Astrocyte (in vitro differentiated cells and primary cell): ENCODE data around the gene PLAGL2. TPM values are rescaled to one million over a fixed set of nuclear protein-coding genes. Genes with fewer than 3 reads are reported as not detected.

Experiments
- DNase-seq: peaks from one replicate; pipeline ENCODE4 v3.0.0-alpha.2; 2010; ENCODE audit warnings: low read depth
- FAIRE-seq: peaks from 2 replicates; lab custom pipeline; 2011; peaks lifted over from hg19 to GRCh38; lab: Jason Lieb, UNC
- H2AFZ ChIP-seq: 2 replicates; pipeline ENCODE4 v1.6.0; 2012; ENCODE audit warnings: low read depth, low read length, inconsistent platforms
- H3K27ac ChIP-seq: 2 replicates; pipeline ENCODE4 v1.5.1; 2011; ENCODE audit warnings: low read depth, low read length, inconsistent platforms
- H3K27me3 ChIP-seq: 2 replicates; pipeline ENCODE4 v1.6.0; 2011; ENCODE audit warnings: low read length, inconsistent platforms; ENCODE audit not compliant: insufficient read depth
- H3K36me3 ChIP-seq: 2 replicates; pipeline ENCODE4 v1.5.1; 2011; ENCODE audit warnings: low read length, inconsistent platforms; ENCODE audit not compliant: insufficient read depth
- H3K4me1 ChIP-seq: 2 replicates; pipeline ENCODE4 v1.5.1; 2011; ENCODE audit warnings: low read length, inconsistent platforms; ENCODE audit not compliant: insufficient read depth
- H3K4me2 ChIP-seq: 2 replicates; pipeline ENCODE4 v1.6.0; 2012; ENCODE audit warnings: low read length, inconsistent platforms
- H3K4me3 ChIP-seq: 2 replicates; pipeline ENCODE4 v1.5.1; 2011; ENCODE audit warnings: low read depth, mild to moderate bottlenecking, low read length, inconsistent platforms; ENCODE audit not compliant: insufficient read depth
- H3K79me2 ChIP-seq: 2 replicates; pipeline ENCODE4 v1.6.0; 2012; ENCODE audit warnings: mild to moderate bottlenecking, low read length, inconsistent platforms; ENCODE audit not compliant: insufficient read depth
- H3K9ac ChIP-seq: 2 replicates; pipeline ENCODE4 v1.6.0; 2012; ENCODE audit warnings: mild to moderate bottlenecking, low read length, inconsistent platforms
- H3K9me3 ChIP-seq: 2 replicates; pipeline ENCODE4 v1.5.1; 2012; ENCODE audit warnings: low read depth, mild to moderate bottlenecking, low read length, inconsistent platforms; ENCODE audit not compliant: insufficient read depth
- H4K20me1 ChIP-seq: 2 replicates; pipeline ENCODE4 v1.6.0; 2012; ENCODE audit warnings: low read length, inconsistent platforms; ENCODE audit not compliant: insufficient read depth
- H3K27ac Mint-ChIP-seq: one replicate; pipeline ENCODE4 v1.8.0; 2021; ENCODE audit warnings: mild to moderate bottlenecking, mixed read lengths; ENCODE audit not compliant: unreplicated experiment
- H3K27me3 Mint-ChIP-seq: one replicate; pipeline ENCODE4 v1.8.0; 2021; ENCODE audit warnings: low read depth, mixed read lengths; ENCODE audit not compliant: unreplicated experiment
- H3K36me3 Mint-ChIP-seq: one replicate; pipeline ENCODE4 v1.8.0; 2021; ENCODE audit warnings: low read depth, mixed read lengths; ENCODE audit not compliant: unreplicated experiment
- H3K4me1 Mint-ChIP-seq: one replicate; pipeline ENCODE4 v1.8.0; 2021; ENCODE audit warnings: low read depth, mixed read lengths; ENCODE audit not compliant: unreplicated experiment
- H3K4me3 Mint-ChIP-seq: one replicate; pipeline ENCODE4 v1.8.0; 2021; ENCODE audit warnings: mild to moderate bottlenecking, moderate library complexity, mixed read lengths; ENCODE audit not compliant: unreplicated experiment
- H3K9me3 Mint-ChIP-seq: one replicate; pipeline ENCODE4 v1.8.0; 2021; ENCODE audit warnings: mild to moderate bottlenecking, mixed read lengths; ENCODE audit not compliant: unreplicated experiment
- EZH2 ChIP-seq: IDR thresholded peaks from 2 replicates; pipeline ENCODE4 v1.6.1; 2012; ENCODE audit warnings: mild to moderate bottlenecking, low read length, inconsistent platforms; ENCODE audit not compliant: insufficient read depth
- total RNA-seq: library from RNA; stranded (reverse); gene quantifications from 2 replicates; pipeline ENCODE4 v1.2.1, GENCODE V29; 2021
- TF ChIP-seq, protein P1 (sequence below): IDR thresholded peaks from 2 replicates; pipeline ENCODE4 v1.5.1; 2011; ENCODE audit warnings: low read depth, mild to moderate bottlenecking, inconsistent platforms, low read length, moderate library complexity; ENCODE audit not compliant: insufficient read depth

PLAGL2 gene
- total RNA-seq, 1 donor from 2014 or later, result 15.3 TPM

DNA sequence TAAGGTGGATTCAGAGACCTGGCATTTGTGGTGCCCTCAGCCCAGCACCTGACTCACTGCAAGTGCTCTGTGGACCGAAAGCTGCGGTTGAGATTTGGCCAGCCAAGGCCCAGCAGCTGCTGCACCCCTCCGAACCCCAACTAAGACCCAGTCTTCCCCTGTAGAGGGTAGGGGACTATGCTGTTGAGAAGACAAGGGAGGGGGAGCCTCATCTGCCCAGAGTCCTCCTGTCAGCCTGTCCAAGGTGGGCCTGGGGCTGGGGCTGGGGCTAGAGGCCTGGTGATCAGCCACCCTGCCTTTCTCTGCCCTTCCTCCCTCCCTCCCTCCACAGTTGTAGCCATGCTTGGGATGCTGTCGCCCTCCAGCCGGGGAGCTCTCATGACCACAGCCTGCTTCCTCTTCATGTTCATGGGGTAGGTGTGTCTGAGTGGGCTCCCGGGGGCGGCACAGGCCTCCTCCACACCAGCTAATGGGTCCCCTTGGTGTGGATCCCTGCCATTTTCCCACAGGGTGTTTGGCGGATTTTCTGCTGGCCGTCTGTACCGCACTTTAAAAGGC, 57.2 kb downstream of the PLAGL2 start:
- Histone ChIP-seq H3K27me3 (no peaks in the 10 kb centered on the region), H3K27ac (no peak overlapping the region), H3K4me3 (no peak overlapping the region), H4K20me1 (peaks cover 8% of the 10 kb centered on the region), H3K9me3 (no peaks in the 10 kb centered on the region), H2AFZ (no peak overlapping the region), H3K9ac (no peak overlapping the region), H3K79me2 (no peaks in the 10 kb centered on the region), H3K4me1 (peaks cover 8% of the 10 kb centered on the region), H3K36me3 (peaks cover 35% of the 10 kb centered on the region), H3K4me2 (no peak overlapping the region)
- H3K36me3 Mint-ChIP-seq, result peaks cover 39% of the 10 kb centered on the region
- no peaks in the 10 kb centered on the region for H3K9me3 Mint-ChIP-seq
- peaks cover 15% of the 10 kb centered on the region for H3K4me1 Mint-ChIP-seq
- H3K4me3 Mint-ChIP-seq, result no peak overlapping the region
- no peaks in the 10 kb centered on the region for H3K27me3 Mint-ChIP-seq
- FAIRE-seq, result no peak
- no peak overlapping the region for H3K27ac Mint-ChIP-seq
- DNase-seq, result no peak
- TF ChIP-seq EZH2, result no peak
- TF ChIP-seq, protein P1, sequence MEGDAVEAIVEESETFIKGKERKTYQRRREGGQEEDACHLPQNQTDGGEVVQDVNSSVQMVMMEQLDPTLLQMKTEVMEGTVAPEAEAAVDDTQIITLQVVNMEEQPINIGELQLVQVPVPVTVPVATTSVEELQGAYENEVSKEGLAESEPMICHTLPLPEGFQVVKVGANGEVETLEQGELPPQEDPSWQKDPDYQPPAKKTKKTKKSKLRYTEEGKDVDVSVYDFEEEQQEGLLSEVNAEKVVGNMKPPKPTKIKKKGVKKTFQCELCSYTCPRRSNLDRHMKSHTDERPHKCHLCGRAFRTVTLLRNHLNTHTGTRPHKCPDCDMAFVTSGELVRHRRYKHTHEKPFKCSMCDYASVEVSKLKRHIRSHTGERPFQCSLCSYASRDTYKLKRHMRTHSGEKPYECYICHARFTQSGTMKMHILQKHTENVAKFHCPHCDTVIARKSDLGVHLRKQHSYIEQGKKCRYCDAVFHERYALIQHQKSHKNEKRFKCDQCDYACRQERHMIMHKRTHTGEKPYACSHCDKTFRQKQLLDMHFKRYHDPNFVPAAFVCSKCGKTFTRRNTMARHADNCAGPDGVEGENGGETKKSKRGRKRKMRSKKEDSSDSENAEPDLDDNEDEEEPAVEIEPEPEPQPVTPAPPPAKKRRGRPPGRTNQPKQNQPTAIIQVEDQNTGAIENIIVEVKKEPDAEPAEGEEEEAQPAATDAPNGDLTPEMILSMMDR, result no peak

DNA sequence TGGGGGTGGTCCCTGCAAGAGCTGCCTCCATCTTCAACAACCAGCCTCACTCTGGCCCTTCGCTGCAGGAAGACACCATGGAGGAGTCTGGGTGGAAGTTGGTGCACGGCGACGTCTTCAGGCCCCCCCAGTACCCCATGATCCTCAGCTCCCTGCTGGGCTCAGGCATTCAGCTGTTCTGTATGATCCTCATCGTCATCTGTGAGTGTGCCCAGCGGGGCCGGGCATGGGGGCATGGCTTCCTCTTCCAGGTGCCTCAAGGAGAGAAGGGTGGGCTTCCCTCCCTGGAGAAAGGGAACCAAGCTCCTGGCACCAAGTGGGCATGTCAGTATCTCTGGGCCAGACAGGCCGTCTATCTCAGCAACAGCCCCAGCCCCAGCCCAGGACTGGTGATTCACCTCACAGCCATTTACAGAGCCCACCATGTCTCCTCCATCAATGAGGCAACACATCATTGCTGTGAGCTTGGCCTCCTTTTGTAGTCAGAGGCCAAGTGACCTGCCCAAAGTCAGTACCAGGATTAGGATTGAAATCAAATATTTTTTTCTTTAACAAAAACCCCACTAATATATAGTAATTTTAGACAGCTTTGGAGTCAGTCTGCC, 57.9 kb downstream of the PLAGL2 start:
- Histone ChIP-seq H3K4me2 (no peak overlapping the region), H3K9me3 (no peaks in the 10 kb centered on the region), H3K27ac (no peak overlapping the region), H2AFZ (no peak overlapping the region), H3K36me3 (peaks cover 38% of the 10 kb centered on the region), H3K9ac (no peak overlapping the region), H3K27me3 (no peaks in the 10 kb centered on the region), H3K4me3 (no peak overlapping the region), H4K20me1 (peaks cover 3% of the 10 kb centered on the region), H3K79me2 (no peaks in the 10 kb centered on the region), H3K4me1 (peaks cover 1% of the 10 kb centered on the region)
- H3K27ac Mint-ChIP-seq, result no peak overlapping the region
- FAIRE-seq, result no peak
- H3K9me3 Mint-ChIP-seq, result no peaks in the 10 kb centered on the region
- H3K27me3 Mint-ChIP-seq, result no peaks in the 10 kb centered on the region
- peaks cover 10% of the 10 kb centered on the region for H3K4me1 Mint-ChIP-seq
- DNase-seq, result peak; percentile 4
- peaks cover 42% of the 10 kb centered on the region for H3K36me3 Mint-ChIP-seq
- no peak for TF ChIP-seq EZH2
- TF ChIP-seq, protein P1, result no peak
- H3K4me3 Mint-ChIP-seq, result no peak overlapping the region
